WTC11 (cell line): ENCODE measurements around the gene PHF12. TPM values are rescaled to one million over a fixed set of nuclear protein-coding genes. Genes with fewer than 3 reads are reported as not detected.

Source experiments
- ATAC-seq: fragments of 200-7000 bp; cut with Tn5 transposase; 2 replicates; pipeline ENCODE4 v1.10.0; 2021; ENCODE audit warnings: mild to moderate bottlenecking, moderate library complexity
- CTCF ChIA-PET: fragments of 300-600 bp; sonication (Branson Sonifier 250); formaldehyde crosslinking; loops from one replicate; lab custom pipeline; 2021; ENCODE audit warnings: antibody characterized with exemption; lab: Charles Lee
- POLR2A ChIA-PET: fragments of 350-600 bp; sonication (Branson Sonifier 250); formaldehyde crosslinking; loops from one replicate; lab custom pipeline; 2021; ENCODE audit warnings: antibody characterized with exemption; lab: Charles Lee
- DNase-seq: peaks from one replicate; pipeline ENCODE4 v3.0.0; 2021; ENCODE audit warnings: low spot score
- H3K27ac Mint-ChIP-seq: 2 replicates; pipeline ENCODE4 v1.8.0; 2021; ENCODE audit warnings: mixed read lengths
- H3K27me3 Mint-ChIP-seq: 2 replicates; pipeline ENCODE4 v1.8.0; 2021; ENCODE audit warnings: low read depth, mild to moderate bottlenecking, moderate library complexity, mixed read lengths
- H3K36me3 Mint-ChIP-seq: 2 replicates; pipeline ENCODE4 v1.8.0; 2021; ENCODE audit warnings: mixed read lengths
- H3K4me1 Mint-ChIP-seq: 2 replicates; pipeline ENCODE4 v1.8.0; 2022; ENCODE audit warnings: mixed read lengths
- H3K4me3 Mint-ChIP-seq: 2 replicates; pipeline ENCODE4 v1.8.0; 2021; ENCODE audit warnings: mild to moderate bottlenecking, moderate library complexity, mixed read lengths
- H3K9me3 Mint-ChIP-seq: 2 replicates; pipeline ENCODE4 v1.8.0; 2021; ENCODE audit warnings: mixed read lengths
- ESRRA ChIP-seq: sonication (generic); formaldehyde crosslinking; IDR thresholded peaks from 2 replicates; pipeline ENCODE4 v1.8.1; 2022; ENCODE audit warnings: mild to moderate bottlenecking, missing genetic modification reagents, borderline replicate concordance
- FOXP1 ChIP-seq: sonication (generic); formaldehyde crosslinking; IDR thresholded peaks from 2 replicates; pipeline ENCODE4 v1.8.0; 2022; ENCODE audit warnings: missing genetic modification reagents, mild to moderate bottlenecking, moderate library complexity, borderline replicate concordance
- GABPB1 ChIP-seq: sonication (generic); formaldehyde crosslinking; IDR thresholded peaks from 2 replicates; pipeline ENCODE4 v1.8.1; 2023; ENCODE audit warnings: mild to moderate bottlenecking, missing genetic modification reagents
- JAZF1 ChIP-seq: fragments of 250-450 bp; sonication (Bioruptor Pico); IDR thresholded peaks from 2 replicates; pipeline ENCODE4 v1.9.0; 2021; ENCODE audit warnings: moderate library complexity, mild to moderate bottlenecking, inconsistent platforms
- NFE2L1 ChIP-seq: sonication (generic); formaldehyde crosslinking; IDR thresholded peaks from 2 replicates; pipeline ENCODE4 v1.8.1; 2023; ENCODE audit warnings: missing genetic modification reagents
- NR2C2 ChIP-seq: sonication (generic); formaldehyde crosslinking; IDR thresholded peaks from 2 replicates; pipeline ENCODE4 v1.8.0; 2022; ENCODE audit warnings: mild to moderate bottlenecking, missing genetic modification reagents
- NR3C1 ChIP-seq: sonication (generic); formaldehyde crosslinking; conservative IDR thresholded peaks from 2 replicates; pipeline ENCODE4 v1.8.1; 2023; ENCODE audit warnings: low read depth, mild to moderate bottlenecking, missing genetic modification reagents
- OVOL2 ChIP-seq: fragments of 250-450 bp; sonication (Bioruptor Pico); IDR thresholded peaks from 2 replicates; pipeline ENCODE4 v1.9.0; 2021; ENCODE audit warnings: mild to moderate bottlenecking, borderline replicate concordance
- RELA ChIP-seq: sonication (generic); formaldehyde crosslinking; IDR thresholded peaks from 2 replicates; pipeline ENCODE4 v1.8.1; 2022; ENCODE audit warnings: missing genetic modification reagents, mild to moderate bottlenecking, borderline replicate concordance
- RORB ChIP-seq: fragments of 250-450 bp; sonication (Bioruptor Pico); IDR thresholded peaks from 2 replicates; pipeline ENCODE4 v1.9.0; 2021; ENCODE audit warnings: mild to moderate bottlenecking
- SMAD3 ChIP-seq: sonication (generic); formaldehyde crosslinking; IDR thresholded peaks from 2 replicates; pipeline ENCODE4 v1.8.0; 2022; ENCODE audit warnings: missing genetic modification reagents, mild to moderate bottlenecking, borderline replicate concordance
- TP53 ChIP-seq: sonication (generic); formaldehyde crosslinking; IDR thresholded peaks from 2 replicates; pipeline ENCODE4 v1.8.1; 2023; ENCODE audit warnings: mild to moderate bottlenecking, missing genetic modification reagents
- ZNF121 ChIP-seq: sonication (generic); formaldehyde crosslinking; IDR thresholded peaks from 2 replicates; pipeline ENCODE4 v1.8.0; 2023; ENCODE audit warnings: missing genetic modification reagents
- ZNF138 ChIP-seq: sonication (generic); formaldehyde crosslinking; conservative IDR thresholded peaks from 2 replicates; pipeline ENCODE4 v1.8.1; 2022; ENCODE audit warnings: mild to moderate bottlenecking, moderate library complexity, missing genetic modification reagents
- total RNA-seq: library from RNA; stranded (reverse); gene quantifications from 3 replicates; pipeline ENCODE4 v1.2.3, GENCODE V29; 2021
- TF ChIP-seq, protein P1 (sequence below): fragments of 200-600 bp; IDR thresholded peaks from 2 replicates; pipeline ENCODE4 v1.8.0; 2022; ENCODE audit warnings: antibody characterized with exemption
- TF ChIP-seq, protein P2 (sequence below): sonication (generic); formaldehyde crosslinking; IDR thresholded peaks from 2 replicates; pipeline ENCODE4 v1.8.1; 2022; ENCODE audit warnings: low read depth, missing genetic modification reagents, borderline replicate concordance
- TF ChIP-seq, protein P3 (sequence below): fragments of 250-450 bp; sonication (Bioruptor Pico); conservative IDR thresholded peaks from 2 replicates; pipeline ENCODE4 v1.9.0; 2021; ENCODE audit warnings: mild to moderate bottlenecking
- TF ChIP-seq, protein P4 (sequence below): sonication (generic); formaldehyde crosslinking; IDR thresholded peaks from 2 replicates; pipeline ENCODE4 v1.8.0; 2023; ENCODE audit warnings: missing genetic modification reagents, mild to moderate bottlenecking, borderline replicate concordance

PHF12 gene
- total RNA-seq, 1 experiment from 2014 or later = 69.8 TPM

DNA sequence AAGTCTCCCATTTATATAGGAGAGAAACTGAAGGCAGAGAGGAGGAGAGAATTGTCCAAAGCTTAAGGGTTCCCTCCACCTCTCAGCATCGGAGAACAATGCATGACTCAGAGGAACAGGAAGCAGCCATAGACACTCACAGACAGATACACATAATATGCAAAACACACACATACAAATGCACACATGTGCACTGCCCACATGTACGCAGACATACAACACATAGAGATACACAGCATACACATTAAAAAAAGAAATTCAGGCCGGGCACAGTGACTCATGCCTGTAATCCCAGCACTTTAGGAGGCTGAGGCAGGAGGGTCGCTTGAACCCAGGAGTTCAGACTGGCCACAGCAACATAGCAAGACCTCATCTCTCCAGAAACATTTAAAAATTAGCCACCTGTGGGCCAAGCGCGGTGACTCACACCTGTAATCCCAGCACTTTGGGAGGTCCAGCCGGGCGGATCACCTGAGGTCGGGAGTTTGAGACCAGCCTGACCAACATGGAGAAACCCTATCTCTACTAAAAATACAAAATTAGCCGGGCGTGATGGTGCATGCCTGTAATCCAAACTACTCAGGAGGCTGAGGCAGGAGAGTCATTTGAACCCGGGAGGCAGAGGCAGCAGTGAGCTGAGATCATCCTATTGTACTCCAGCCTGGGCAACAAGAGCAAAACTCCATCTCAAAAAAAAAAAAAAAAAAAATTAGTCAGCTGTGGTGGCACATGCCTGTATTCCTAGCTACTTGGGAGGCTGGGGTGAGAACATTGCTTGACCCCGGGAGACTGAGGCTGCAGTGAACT, 85.2 kb downstream of the PHF12 start:
- no peak for ATAC-seq
- Mint-ChIP-seq H3K27me3 (peaks cover 5% of the 10 kb centered on the region; the same call in 1 of the 2 replicates), H3K4me1 (peaks cover 17% of the 10 kb centered on the region), H3K9me3 (no peaks in the 10 kb centered on the region)
- TF ChIP-seq SMAD3 (CRISPR knock-in tag) (no peak), OVOL2 (CRISPR knock-in tag) (no peak), ESRRA (CRISPR knock-in tag) (no peak), ZNF121 (no peak)
- TF ChIP-seq, all 79 proteins: peak for 0
- no peak for DNase-seq
- ChIA-PET POLR2A (interaction anchor here (0.7 kb wide), 1 partner anchor 313 kb away, joined by 3 read pairs; no protein-coding TSS in a partner anchor), CTCF (interaction anchor here (0.8 to 7.0 kb wide), 3 partner anchors 13 to 139 kb away, joined by 3 to 41 read pairs (median 5); no protein-coding TSS in a partner anchor)
- no peaks in the 10 kb centered on the region for H3K36me3 Mint-ChIP-seq
- peak overlapping the region; percentile 13; the same call in 1 of the 2 replicates for H3K27ac Mint-ChIP-seq
- H3K4me3 Mint-ChIP-seq = no peak overlapping the region

DNA sequence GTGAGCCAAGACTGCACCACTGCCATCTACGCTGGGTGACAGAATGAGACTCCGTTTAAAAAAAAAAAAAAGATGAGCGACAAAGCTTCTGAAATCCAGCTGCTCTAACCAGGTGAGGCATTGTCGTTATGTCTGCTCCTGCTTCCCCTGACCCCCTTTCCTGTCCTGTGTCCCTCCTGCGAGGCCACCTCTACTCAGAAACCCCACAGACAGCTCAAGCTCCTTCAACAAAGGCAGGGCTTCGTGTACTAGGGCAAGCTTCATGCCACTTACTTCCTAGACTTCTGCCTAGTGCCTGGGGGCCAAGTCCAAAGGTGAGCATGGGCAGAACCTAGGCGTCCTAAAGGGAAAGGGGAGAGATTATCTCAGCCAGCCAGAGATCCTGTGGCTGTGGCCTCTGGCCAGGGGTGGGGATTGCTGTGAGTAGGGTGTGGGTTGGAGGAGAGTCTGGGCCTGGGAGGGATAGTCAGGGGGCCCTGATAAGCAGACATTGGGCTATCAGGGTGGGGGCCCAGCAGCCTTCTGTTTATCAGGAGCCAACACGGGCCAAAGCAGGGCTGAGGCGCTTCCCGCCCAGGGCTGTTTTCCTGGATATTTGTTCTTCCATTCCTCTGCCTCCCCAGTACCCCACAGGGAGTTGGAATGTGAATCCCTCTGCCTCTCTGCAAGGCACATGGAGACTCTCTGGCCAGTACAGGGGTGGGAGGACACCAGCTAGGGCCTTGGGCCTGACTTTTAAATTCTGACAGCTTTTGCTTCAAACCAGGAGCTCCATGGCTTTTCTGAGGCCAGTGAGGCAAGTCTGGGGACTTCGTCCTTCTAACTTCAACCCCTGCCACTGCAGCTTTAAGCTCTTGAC, 86.1 kb downstream of the PHF12 start:
- CTCF ChIA-PET = interaction anchor here (0.8 to 7.0 kb wide), 4 partner anchors 14 to 138 kb away, joined by 3 to 41 read pairs (median 3); no protein-coding TSS in a partner anchor
- peak overlapping the region; percentile 65; the same call in 1 of the 2 replicates for H3K27ac Mint-ChIP-seq
- DNase-seq (no peak), ATAC-seq (no peak; the same call in 1 of the 2 replicates)
- TF ChIP-seq JAZF1 (CRISPR knock-in tag) = no peak
- TF ChIP-seq, protein P1, sequence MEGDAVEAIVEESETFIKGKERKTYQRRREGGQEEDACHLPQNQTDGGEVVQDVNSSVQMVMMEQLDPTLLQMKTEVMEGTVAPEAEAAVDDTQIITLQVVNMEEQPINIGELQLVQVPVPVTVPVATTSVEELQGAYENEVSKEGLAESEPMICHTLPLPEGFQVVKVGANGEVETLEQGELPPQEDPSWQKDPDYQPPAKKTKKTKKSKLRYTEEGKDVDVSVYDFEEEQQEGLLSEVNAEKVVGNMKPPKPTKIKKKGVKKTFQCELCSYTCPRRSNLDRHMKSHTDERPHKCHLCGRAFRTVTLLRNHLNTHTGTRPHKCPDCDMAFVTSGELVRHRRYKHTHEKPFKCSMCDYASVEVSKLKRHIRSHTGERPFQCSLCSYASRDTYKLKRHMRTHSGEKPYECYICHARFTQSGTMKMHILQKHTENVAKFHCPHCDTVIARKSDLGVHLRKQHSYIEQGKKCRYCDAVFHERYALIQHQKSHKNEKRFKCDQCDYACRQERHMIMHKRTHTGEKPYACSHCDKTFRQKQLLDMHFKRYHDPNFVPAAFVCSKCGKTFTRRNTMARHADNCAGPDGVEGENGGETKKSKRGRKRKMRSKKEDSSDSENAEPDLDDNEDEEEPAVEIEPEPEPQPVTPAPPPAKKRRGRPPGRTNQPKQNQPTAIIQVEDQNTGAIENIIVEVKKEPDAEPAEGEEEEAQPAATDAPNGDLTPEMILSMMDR = no peak
- H3K36me3 Mint-ChIP-seq = peaks cover 5% of the 10 kb centered on the region
- no peaks in the 10 kb centered on the region for H3K9me3 Mint-ChIP-seq
- H3K4me1 Mint-ChIP-seq = peaks cover 17% of the 10 kb centered on the region
- H3K27me3 Mint-ChIP-seq = peaks cover 5% of the 10 kb centered on the region; the same call in 1 of the 2 replicates
- no peak overlapping the region for H3K4me3 Mint-ChIP-seq
- POLR2A ChIA-PET = no interaction called here

DNA sequence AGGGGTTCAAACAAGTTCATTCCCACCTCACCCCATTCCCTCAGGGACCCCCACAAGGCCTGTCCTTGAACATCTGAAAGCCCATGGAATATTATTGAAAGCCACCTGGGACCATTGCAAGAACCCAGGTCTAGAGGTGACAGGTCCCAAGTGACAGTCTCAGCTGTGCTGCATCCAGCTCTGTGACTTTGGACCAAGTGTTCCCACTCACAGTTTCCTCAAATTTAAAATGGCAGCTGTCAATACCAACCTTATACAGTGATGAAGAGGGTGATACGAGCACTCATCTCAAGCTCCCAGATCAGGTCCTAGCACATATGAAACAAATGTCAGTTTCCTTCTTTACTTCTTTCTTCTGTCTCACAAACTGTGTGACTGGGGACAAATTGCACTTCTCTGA, 87.4 kb downstream of the PHF12 start:
- Mint-ChIP-seq H3K27me3 (peaks cover 5% of the 10 kb centered on the region; the same call in 1 of the 2 replicates), H3K9me3 (no peaks in the 10 kb centered on the region), H3K4me3 (no peak overlapping the region), H3K4me1 (peaks cover 17% of the 10 kb centered on the region), H3K27ac (no peak overlapping the region), H3K36me3 (peaks cover 10% of the 10 kb centered on the region)
- ChIA-PET CTCF (interaction anchor here (0.5 to 7.0 kb wide), 3 partner anchors 15 to 99 kb away, joined by 3 to 41 read pairs (median 3); no protein-coding TSS in a partner anchor), POLR2A (interaction anchor here (0.8 kb wide), 1 partner anchor 137 kb away, joined by 4 read pairs; no protein-coding TSS in a partner anchor)
- DNase-seq (no peak), ATAC-seq (no peak)
- TF ChIP-seq GABPB1 (CRISPR knock-in tag) (no peak), RORB (CRISPR knock-in tag) (no peak), NR2C2 (no peak), JAZF1 (CRISPR knock-in tag) (no peak), TP53 (CRISPR knock-in tag) (no peak), NFE2L1 (CRISPR knock-in tag) (no peak), NR3C1 (CRISPR knock-in tag) (no peak), RELA (no peak), SMAD3 (CRISPR knock-in tag) (no peak), ZNF138 (CRISPR knock-in tag) (no peak), FOXP1 (CRISPR knock-in tag) (no peak)
- TF ChIP-seq, protein P2, sequence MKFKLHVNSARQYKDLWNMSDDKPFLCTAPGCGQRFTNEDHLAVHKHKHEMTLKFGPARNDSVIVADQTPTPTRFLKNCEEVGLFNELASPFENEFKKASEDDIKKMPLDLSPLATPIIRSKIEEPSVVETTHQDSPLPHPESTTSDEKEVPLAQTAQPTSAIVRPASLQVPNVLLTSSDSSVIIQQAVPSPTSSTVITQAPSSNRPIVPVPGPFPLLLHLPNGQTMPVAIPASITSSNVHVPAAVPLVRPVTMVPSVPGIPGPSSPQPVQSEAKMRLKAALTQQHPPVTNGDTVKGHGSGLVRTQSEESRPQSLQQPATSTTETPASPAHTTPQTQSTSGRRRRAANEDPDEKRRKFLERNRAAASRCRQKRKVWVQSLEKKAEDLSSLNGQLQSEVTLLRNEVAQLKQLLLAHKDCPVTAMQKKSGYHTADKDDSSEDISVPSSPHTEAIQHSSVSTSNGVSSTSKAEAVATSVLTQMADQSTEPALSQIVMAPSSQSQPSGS = no peak
- TF ChIP-seq, protein P3, sequence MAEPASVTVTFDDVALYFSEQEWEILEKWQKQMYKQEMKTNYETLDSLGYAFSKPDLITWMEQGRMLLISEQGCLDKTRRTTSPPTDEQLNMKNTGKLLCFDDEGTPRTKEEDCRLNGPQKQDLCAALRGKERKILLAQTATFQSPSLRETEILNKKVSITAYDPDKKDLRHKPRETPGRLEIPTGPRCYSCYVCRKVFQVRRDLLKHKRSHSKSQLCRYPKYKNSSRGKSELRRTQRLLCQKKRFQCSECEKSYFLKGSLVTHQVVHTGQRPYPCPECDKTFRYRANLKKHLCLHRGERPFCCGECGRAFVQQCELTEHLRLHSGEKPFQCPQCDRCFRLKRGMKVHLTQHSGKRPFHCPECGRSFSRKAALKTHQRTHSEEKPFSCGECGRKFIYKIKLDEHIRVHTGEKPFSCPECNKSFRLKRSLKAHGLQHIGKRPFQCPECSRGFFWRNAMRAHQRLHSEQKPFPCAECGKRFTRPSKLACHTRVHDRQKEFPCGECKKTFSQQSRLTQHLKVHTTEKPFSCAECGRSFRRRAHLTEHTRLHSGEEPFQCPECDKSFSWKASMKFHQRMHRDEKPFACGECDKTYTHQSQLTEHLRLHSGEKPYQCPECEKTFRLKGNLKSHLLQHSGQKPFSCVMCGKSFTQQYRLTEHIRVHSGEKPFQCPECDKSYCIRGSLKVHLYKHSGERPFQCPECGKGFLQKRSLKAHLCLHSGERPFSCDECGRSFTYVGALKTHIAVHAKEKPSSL (CRISPR knock-in tag) = no peak
- TF ChIP-seq, protein P4, sequence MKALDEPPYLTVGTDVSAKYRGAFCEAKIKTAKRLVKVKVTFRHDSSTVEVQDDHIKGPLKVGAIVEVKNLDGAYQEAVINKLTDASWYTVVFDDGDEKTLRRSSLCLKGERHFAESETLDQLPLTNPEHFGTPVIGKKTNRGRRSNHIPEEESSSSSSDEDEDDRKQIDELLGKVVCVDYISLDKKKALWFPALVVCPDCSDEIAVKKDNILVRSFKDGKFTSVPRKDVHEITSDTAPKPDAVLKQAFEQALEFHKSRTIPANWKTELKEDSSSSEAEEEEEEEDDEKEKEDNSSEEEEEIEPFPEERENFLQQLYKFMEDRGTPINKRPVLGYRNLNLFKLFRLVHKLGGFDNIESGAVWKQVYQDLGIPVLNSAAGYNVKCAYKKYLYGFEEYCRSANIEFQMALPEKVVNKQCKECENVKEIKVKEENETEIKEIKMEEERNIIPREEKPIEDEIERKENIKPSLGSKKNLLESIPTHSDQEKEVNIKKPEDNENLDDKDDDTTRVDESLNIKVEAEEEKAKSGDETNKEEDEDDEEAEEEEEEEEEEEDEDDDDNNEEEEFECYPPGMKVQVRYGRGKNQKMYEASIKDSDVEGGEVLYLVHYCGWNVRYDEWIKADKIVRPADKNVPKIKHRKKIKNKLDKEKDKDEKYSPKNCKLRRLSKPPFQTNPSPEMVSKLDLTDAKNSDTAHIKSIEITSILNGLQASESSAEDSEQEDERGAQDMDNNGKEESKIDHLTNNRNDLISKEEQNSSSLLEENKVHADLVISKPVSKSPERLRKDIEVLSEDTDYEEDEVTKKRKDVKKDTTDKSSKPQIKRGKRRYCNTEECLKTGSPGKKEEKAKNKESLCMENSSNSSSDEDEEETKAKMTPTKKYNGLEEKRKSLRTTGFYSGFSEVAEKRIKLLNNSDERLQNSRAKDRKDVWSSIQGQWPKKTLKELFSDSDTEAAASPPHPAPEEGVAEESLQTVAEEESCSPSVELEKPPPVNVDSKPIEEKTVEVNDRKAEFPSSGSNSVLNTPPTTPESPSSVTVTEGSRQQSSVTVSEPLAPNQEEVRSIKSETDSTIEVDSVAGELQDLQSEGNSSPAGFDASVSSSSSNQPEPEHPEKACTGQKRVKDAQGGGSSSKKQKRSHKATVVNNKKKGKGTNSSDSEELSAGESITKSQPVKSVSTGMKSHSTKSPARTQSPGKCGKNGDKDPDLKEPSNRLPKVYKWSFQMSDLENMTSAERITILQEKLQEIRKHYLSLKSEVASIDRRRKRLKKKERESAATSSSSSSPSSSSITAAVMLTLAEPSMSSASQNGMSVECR (CRISPR knock-in tag) = no peak
